ENCODE measurements around the gene TP63. TPM values are rescaled to one million over a fixed set of nuclear protein-coding genes. Genes with fewer than 3 reads are reported as not detected.

The TP63 gene
- total RNA-seq, 1 experiment from 2014 or later, result not detected

DNA sequence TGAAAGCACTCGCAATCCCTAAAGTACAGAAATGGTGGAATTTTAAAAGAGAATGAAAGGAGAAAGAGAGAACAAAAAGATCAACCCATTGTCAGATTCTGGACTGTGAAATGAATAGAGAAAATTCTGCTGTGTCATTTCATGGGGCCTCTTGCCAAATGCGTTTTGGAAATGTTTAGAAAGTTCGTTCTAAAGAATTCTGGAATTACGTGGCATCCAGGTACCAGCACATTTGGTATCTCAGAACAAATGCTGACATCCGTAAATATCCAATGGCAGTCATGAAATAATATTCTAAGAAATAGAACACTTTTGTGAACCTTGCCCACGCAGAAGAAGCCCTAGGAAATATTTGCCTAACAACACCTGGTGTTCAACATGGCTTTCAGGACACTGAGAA lies 270.3 kb downstream of the TP63 start:
- H3K56ac ChIP-seq (ENCODE audit: insufficient read length, low read depth, low read length), result no peak overlapping the region
- no peaks in the 10 kb centered on the region for H3K79me2 ChIP-seq (ENCODE audit: insufficient read depth, low read length)
- H3K9me3 ChIP-seq (ENCODE audit: control insufficient read depth, low read depth, low read length), result no peaks in the 10 kb centered on the region
- no peak overlapping the region for H3K14ac ChIP-seq (ENCODE audit: insufficient read depth, low read length)
- no peak overlapping the region for H3K27ac ChIP-seq (ENCODE audit: insufficient read length, low read depth, low read length)
- no peak overlapping the region for H3K4me3 Mint-ChIP-seq
- no peak overlapping the region for H2BK5ac ChIP-seq (ENCODE audit: insufficient read length, low read length)
- H3K23ac ChIP-seq (ENCODE audit: insufficient read length, low read depth, low read length), result no peak overlapping the region
- H3K4me1 Mint-ChIP-seq, result peaks cover 11 to 17% of the 10 kb centered on the region in 2 experiments
- H3K27ac Mint-ChIP-seq, result no peak overlapping the region
- H3K27me3 ChIP-seq (ENCODE audit: insufficient read depth, low read length), result no peaks in the 10 kb centered on the region
- H2AK5ac ChIP-seq (ENCODE audit: insufficient read length, low read length), result no peak overlapping the region
- H2BK15ac ChIP-seq (ENCODE audit: low read depth, low read length), result no peak overlapping the region
- no peaks in the 10 kb centered on the region for H3K79me1 ChIP-seq (ENCODE audit: insufficient read depth, low read depth, low read length, poor library complexity, severe bottlenecking)
- no peak overlapping the region for H4K8ac ChIP-seq (replicated peaks; ENCODE audit: insufficient read length, low read depth, low read length)
- no peak overlapping the region for H3K4ac ChIP-seq (ENCODE audit: low read depth, low read length)
- WGBS (ENCODE audit: extremely low coverage, insufficient read length, low lambda C conversion rate), result no CpG with 5 or more reads among the region's 6 CpGs
- DNase-seq, result no peak
- no peak overlapping the region for H2AFZ ChIP-seq (ENCODE audit: low read length)
- no peak overlapping the region for H3K18ac ChIP-seq (ENCODE audit: insufficient read length, low read depth, low read length)
- no peaks in the 10 kb centered on the region for H3K36me3 Mint-ChIP-seq (ENCODE audit: insufficient read depth in 1 of 3, low read depth in 3 of 3)
- no peaks in the 10 kb centered on the region; the same call in none of the 2 replicates for H3K4me1 ChIP-seq (ENCODE audit: insufficient read depth, low read length)
- H4K5ac ChIP-seq (ENCODE audit: insufficient read length, low read depth, low read length), result no peak overlapping the region
- no peaks in the 10 kb centered on the region for H3K23me2 ChIP-seq (ENCODE audit: insufficient read length, low read depth, low read length, poor library complexity, severe bottlenecking)
- H3T11ph ChIP-seq (ENCODE audit: low read length), result no peak overlapping the region
- no peak overlapping the region for H3K4me2 ChIP-seq (ENCODE audit: insufficient read depth, insufficient read length, low read length)
- no peaks in the 10 kb centered on the region for H3K9me3 Mint-ChIP-seq
- no peak overlapping the region for H4K91ac ChIP-seq (ENCODE audit: insufficient read length, low read depth, low read length)
- H2BK120ac ChIP-seq (ENCODE audit: low read depth, low read length, poor library complexity, severe bottlenecking), result no peak overlapping the region
- no peaks in the 10 kb centered on the region for H3K27me3 Mint-ChIP-seq (ENCODE audit: low read depth)
- no peak overlapping the region for H2BK20ac ChIP-seq (ENCODE audit: low read depth, low read length, poor library complexity, severe bottlenecking)
- H2BK12ac ChIP-seq (ENCODE audit: insufficient read length, low read depth, low read length), result no peak overlapping the region
- H3K9ac ChIP-seq (ENCODE audit: extremely low read depth, insufficient read length, low read length), result no peak overlapping the region
- TF ChIP-seq, protein P1, sequence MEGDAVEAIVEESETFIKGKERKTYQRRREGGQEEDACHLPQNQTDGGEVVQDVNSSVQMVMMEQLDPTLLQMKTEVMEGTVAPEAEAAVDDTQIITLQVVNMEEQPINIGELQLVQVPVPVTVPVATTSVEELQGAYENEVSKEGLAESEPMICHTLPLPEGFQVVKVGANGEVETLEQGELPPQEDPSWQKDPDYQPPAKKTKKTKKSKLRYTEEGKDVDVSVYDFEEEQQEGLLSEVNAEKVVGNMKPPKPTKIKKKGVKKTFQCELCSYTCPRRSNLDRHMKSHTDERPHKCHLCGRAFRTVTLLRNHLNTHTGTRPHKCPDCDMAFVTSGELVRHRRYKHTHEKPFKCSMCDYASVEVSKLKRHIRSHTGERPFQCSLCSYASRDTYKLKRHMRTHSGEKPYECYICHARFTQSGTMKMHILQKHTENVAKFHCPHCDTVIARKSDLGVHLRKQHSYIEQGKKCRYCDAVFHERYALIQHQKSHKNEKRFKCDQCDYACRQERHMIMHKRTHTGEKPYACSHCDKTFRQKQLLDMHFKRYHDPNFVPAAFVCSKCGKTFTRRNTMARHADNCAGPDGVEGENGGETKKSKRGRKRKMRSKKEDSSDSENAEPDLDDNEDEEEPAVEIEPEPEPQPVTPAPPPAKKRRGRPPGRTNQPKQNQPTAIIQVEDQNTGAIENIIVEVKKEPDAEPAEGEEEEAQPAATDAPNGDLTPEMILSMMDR (conservative IDR thresholded peaks at IDR 0.05), result no peak
- H4K20me1 ChIP-seq (ENCODE audit: control insufficient read depth, insufficient read depth, insufficient read length), result no peaks in the 10 kb centered on the region

Measured in H9 (cell line).